HepG2 (cell line): ENCODE results near the gene PAQR7. TPM values are rescaled to one million over a fixed set of nuclear protein-coding genes. Genes with fewer than 3 reads are reported as not detected.

Experiments
- ATAC-seq: fragments of 200-7000 bp; cut with Tn5 transposase; 3 replicates; pipeline ENCODE4 v1.9.1; 2020; ENCODE audit warnings: mild to moderate bottlenecking, moderate library complexity
- BruUV-seq: library from RNA; stranded (reverse); fragments of 400-500 nt; replicated peaks from 2 replicates; lab custom pipeline; 2021; lab: Mats Ljungman, UMichigan
- CTCF ChIA-PET: fragments of 300-600 bp; formaldehyde crosslinking; extraction: SDS; loops from one replicate; lab custom pipeline; 2021; ENCODE audit warnings: low total read pairs, inconsistent platforms, low intra/inter-chr PET ratio; lab: Yijun Ruan, JAX
- POLR2A ChIA-PET: fragments of 350-600 bp; sonication (Branson Sonifier 250); formaldehyde crosslinking; loops from one replicate; lab custom pipeline; 2020; ENCODE audit warnings: antibody characterized with exemption, inconsistent platforms; lab: Yijun Ruan, JAX
- DNase-seq: peaks from one replicate; pipeline ENCODE4 v3.0.0-alpha.2; 2015; ENCODE audit warnings: low spot score
- FAIRE-seq: peaks from 3 replicates; lab custom pipeline; 2011; peaks lifted over from hg19 to GRCh38; lab: Jason Lieb, UNC
- H2AFZ ChIP-seq: one replicate; pipeline ENCODE4 v1.6.1; 2011; ENCODE audit warnings: low read length, inconsistent platforms
- H3K27ac ChIP-seq: fragments of 300-600 bp; 3 replicates; pipeline ENCODE4 v1.8.0; 2011; ENCODE audit warnings: mixed run types, mild to moderate bottlenecking, mixed read lengths, low read length, inconsistent platforms; ENCODE audit not compliant: insufficient read depth; ENCODE audit errors: extremely low read length
- H3K27me3 ChIP-seq, 2 experiments: fragments of 200-600 bp in 1 of 2; 2 replicates in 1 of 2; 3 replicates in 1 of 2; pipeline versions ENCODE4 v1.6.0 to v1.8.0; 2011; ENCODE audit warnings: low read length in 2 of 2, mild to moderate bottlenecking in 2 of 2, moderate library complexity in 2 of 2, inconsistent platforms in 1 of 2; ENCODE audit not compliant: insufficient read depth in 2 of 2, control insufficient read depth in 1 of 2
- H3K36me3 ChIP-seq, 2 experiments: fragments of 200-600 bp in 1 of 2; replicated peaks in 1 of 2; 2 replicates in 1 of 2; 3 replicates in 1 of 2; pipeline versions ENCODE4 v1.5.1 to v1.8.0; 2011; ENCODE audit warnings: low read length in 2 of 2, inconsistent platforms in 1 of 2; ENCODE audit not compliant: insufficient read depth in 2 of 2, control insufficient read depth in 1 of 2
- H3K4me1 ChIP-seq: 2 replicates; pipeline ENCODE4 v1.5.1; 2012; ENCODE audit warnings: low read length, inconsistent platforms; ENCODE audit not compliant: insufficient read depth
- H3K4me2 ChIP-seq: 2 replicates; pipeline ENCODE4 v1.6.0; 2011; ENCODE audit warnings: low read depth, low read length, inconsistent platforms
- H3K4me3 ChIP-seq, 3 experiments: fragments of 200-600 bp in 1 of 3; sonication (generic), shearing (Covaris generic) in 1 of 3; replicated peaks in 1 of 3; 2 replicates each; pipeline ENCODE4 v1.5.1; 2011 to 2016; ENCODE audit warnings: low read length in 3 of 3, inconsistent platforms in 2 of 3, low read depth in 2 of 3, mild to moderate bottlenecking in 2 of 3, control low read depth in 1 of 3, mixed read lengths in 1 of 3; ENCODE audit not compliant: insufficient read depth in 1 of 3
- H3K79me2 ChIP-seq: one replicate; pipeline ENCODE4 v1.6.1; 2011; ENCODE audit warnings: low read length, inconsistent platforms; ENCODE audit not compliant: insufficient read depth
- H3K9ac ChIP-seq: 2 replicates; pipeline ENCODE4 v1.6.0; 2011; ENCODE audit warnings: mild to moderate bottlenecking, low read depth, low read length, inconsistent platforms; ENCODE audit not compliant: insufficient read depth
- H3K9me3 ChIP-seq: 2 replicates; pipeline ENCODE4 v1.5.1; 2012; ENCODE audit warnings: mild to moderate bottlenecking, low read length
- H4K20me1 ChIP-seq: 2 replicates; pipeline ENCODE4 v1.6.0; 2011; ENCODE audit warnings: inconsistent platforms, mild to moderate bottlenecking, low read length, moderate library complexity; ENCODE audit not compliant: insufficient read depth
- ARNTL ChIP-seq: sonication (generic); formaldehyde crosslinking; IDR thresholded peaks from 2 replicates; pipeline ENCODE4 v1.4.0; 2020; ENCODE audit warnings: mild to moderate bottlenecking, missing genetic modification reagents
- ATM ChIP-seq: fragments of 450-650 bp; IDR thresholded peaks from 2 replicates; pipeline ENCODE4 v1.7.1; 2017; ENCODE audit warnings: mild to moderate bottlenecking, borderline replicate concordance
- GABPB1 ChIP-seq: IDR thresholded peaks from 2 replicates; pipeline ENCODE4 v1.6.1; 2016; ENCODE audit warnings: mild to moderate bottlenecking, missing genetic modification reagents, moderate library complexity, missing compliant biosample characterization
- GATAD2A ChIP-seq: IDR thresholded peaks from 2 replicates; pipeline ENCODE4 v1.6.1; 2016
- ISX ChIP-seq: sonication (generic); formaldehyde crosslinking; conservative IDR thresholded peaks from 2 replicates; pipeline ENCODE4 v1.5.0; 2020; ENCODE audit warnings: missing genetic modification reagents
- KLF12 ChIP-seq: sonication (generic); formaldehyde crosslinking; IDR thresholded peaks from 2 replicates; pipeline ENCODE4 v1.4.0; 2020; ENCODE audit warnings: missing genetic modification reagents, borderline replicate concordance
- KLF16 ChIP-seq, 2 experiments: sonication (generic) in 1 of 2; formaldehyde crosslinking in 1 of 2; IDR thresholded peaks; 2 replicates each; pipeline versions ENCODE4 v1.6.1 to v1.8.0; 2016 to 2023; ENCODE audit warnings: missing genetic modification reagents in 2 of 2, missing compliant biosample characterization in 1 of 2
- LCORL ChIP-seq, 2 experiments: fragments of 450-650 bp in 1 of 2; sonication (generic) in 1 of 2; formaldehyde crosslinking in 1 of 2; IDR thresholded peaks; 2 replicates each; pipeline versions ENCODE4 v1.5.0 to v1.6.1; 2017 to 2020; ENCODE audit warnings: antibody characterized with exemption in 1 of 2, missing genetic modification reagents in 1 of 2
- MAZ ChIP-seq, 2 experiments: sonication (generic) in 1 of 2; formaldehyde crosslinking in 1 of 2; IDR thresholded peaks; 2 replicates each; pipeline versions ENCODE4 v1.5.0 to v1.6.1; 2012 to 2020; ENCODE audit warnings: low read depth in 2 of 2, mild to moderate bottlenecking in 2 of 2, borderline replicate concordance in 1 of 2, improper control_type of control experiment in 1 of 2, low read length in 1 of 2, missing genetic modification reagents in 1 of 2, moderate library complexity in 1 of 2
- NR2F2 ChIP-seq: IDR thresholded peaks from 2 replicates; pipeline ENCODE4 v1.6.1; 2012; ENCODE audit warnings: low read depth, inconsistent platforms, borderline replicate concordance
- PAWR ChIP-seq: sonication (generic); formaldehyde crosslinking; IDR thresholded peaks from 2 replicates; pipeline ENCODE4 v1.4.0; 2020; ENCODE audit warnings: missing genetic modification reagents, mild to moderate bottlenecking, borderline replicate concordance
- RAD21 ChIP-seq: fragments of 450-650 bp; formaldehyde crosslinking; IDR thresholded peaks from 2 replicates; pipeline ENCODE4 v1.5.0; 2020; ENCODE audit warnings: mild to moderate bottlenecking
- RCOR2 ChIP-seq: IDR thresholded peaks from 2 replicates; pipeline ENCODE4 v1.6.1; 2016; ENCODE audit warnings: missing biosample characterization, missing genetic modification reagents
- REPIN1 ChIP-seq: sonication (generic); formaldehyde crosslinking; IDR thresholded peaks from 2 replicates; pipeline ENCODE4 v1.8.0; 2022; ENCODE audit warnings: missing genetic modification reagents, low read depth, mild to moderate bottlenecking, borderline replicate concordance
- SOX13 ChIP-seq, 3 experiments: fragments of 450-650 bp in 1 of 3; sonication (generic) in 1 of 3; formaldehyde crosslinking in 1 of 3; IDR thresholded peaks in 2 of 3; conservative IDR thresholded peaks in 1 of 3; 2 replicates each; pipeline versions ENCODE4 v1.5.0 to v1.6.1; 2016 to 2020; ENCODE audit warnings: antibody characterized with exemption in 1 of 3, mild to moderate bottlenecking in 1 of 3, missing compliant biosample characterization in 1 of 3, missing genetic modification reagents in 1 of 3, moderate library complexity in 1 of 3
- TOPORS ChIP-seq: sonication (generic); formaldehyde crosslinking; IDR thresholded peaks from 2 replicates; pipeline ENCODE4 v1.8.0; 2023; ENCODE audit warnings: mild to moderate bottlenecking, missing genetic modification reagents
- ZBTB38 ChIP-seq: sonication (generic); formaldehyde crosslinking; IDR thresholded peaks from 2 replicates; pipeline ENCODE4 v1.5.1; 2020; ENCODE audit warnings: mild to moderate bottlenecking, missing genetic modification reagents
- ZNF253 ChIP-seq: sonication (generic); formaldehyde crosslinking; IDR thresholded peaks from 2 replicates; pipeline ENCODE4 v1.8.0; 2022; ENCODE audit warnings: mild to moderate bottlenecking, missing genetic modification reagents, borderline replicate concordance
- ZNF574 ChIP-seq: sonication (generic); formaldehyde crosslinking; IDR thresholded peaks from 2 replicates; pipeline ENCODE4 v1.4.0; 2020; ENCODE audit warnings: missing genetic modification reagents
- ZNF768 ChIP-seq: sonication (generic); formaldehyde crosslinking; IDR thresholded peaks from 2 replicates; pipeline ENCODE4 v1.4.0; 2020; ENCODE audit warnings: missing genetic modification reagents
- ZNF788 ChIP-seq: sonication (generic); formaldehyde crosslinking; IDR thresholded peaks from 2 replicates; pipeline ENCODE4 v1.5.0; 2020; ENCODE audit warnings: mild to moderate bottlenecking, missing genetic modification reagents, borderline replicate concordance
- WGBS: methylation state at CpG from one replicate; pipeline ENCODE4 v1.1.6; 2017; ENCODE audit warnings: low lambda C conversion rate; 5-methylcytosine and 5-hydroxymethylcytosine counted together
- in situ Hi-C: cut with HindIII; loops from 2 replicates; pipeline ENCODE4 v1.10.0; 2017; ENCODE audit warnings: low pct_unique_long_range_greater_than_20kb; ENCODE audit not compliant: extremely low pct_ligation_motif_present
- intact Hi-C: fragments of 100-400 bp; cut with micrococcal nuclease; formaldehyde crosslinking; loops from one replicate; pipeline ENCODE4 v1.10.0; 2022; ENCODE audit not compliant: unreplicated experiment
- polyA plus RNA-seq, 8 experiments: library from polyadenylated mRNA; depleted of rRNA in 3 of 8; stranded (reverse) in 7 of 8; unstranded in 1 of 8; fragments of >200 nt; fragmentation: Illumina TruSeq in 4 of 8; extraction: Trizol in 4 of 8; gene quantifications; 2 replicates each; pipeline versions ENCODE4 v1.2.1 to v1.2.3, GENCODE V29; 2011 to 2016; ENCODE audit warnings: low read depth in 4 of 8, missing spikeins in 1 of 8, mixed read lengths in 1 of 8; ENCODE audit not compliant: insufficient read depth in 1 of 8
- total RNA-seq, 5 experiments: library from RNA; depleted of rRNA; stranded (reverse); fragments of >200 nt; fragmentation: Illumina TruSeq; extraction: Trizol; gene quantifications; 2 replicates each; pipeline ENCODE4 v1.2.3, GENCODE V29; 2016; ENCODE audit warnings: low read depth in 1 of 5

PAQR7 gene
- total and polyA plus RNA-seq, 2 of the 13 experiments (the other 11 are each of a cell fraction or from before 2014, with no cell fraction given) = 13.2 to 16.6 TPM

- Histone ChIP-seq H2AFZ (no peak overlapping the region), H3K4me2 (no peak overlapping the region), H4K20me1 (no peaks in the 10 kb centered on the region), H3K4me1 (peaks cover 28% of the 10 kb centered on the region), H3K27me3 (no peaks in the 10 kb centered on the region), H3K79me2 (peaks cover 3% of the 10 kb centered on the region), H3K27ac (no peak overlapping the region), H3K36me3 (peaks cover 0 to 24% of the 10 kb centered on the region in 2 experiments), H3K9ac (no peak overlapping the region), H3K4me3 (no peak overlapping the region), H3K9me3 (no peaks in the 10 kb centered on the region)
- in situ Hi-C loops (loop anchor here (5.0 to 10.0 kb wide), 2 partner anchors 102 to 269 kb away; partner anchors contain the start of genes C1orf232, PAFAH2 and ZNF593), intact Hi-C loops (loop anchor here (1.0 kb wide), 3 partner anchors 10 to 103 kb away; partner anchors contain the start of gene PAFAH2)
- DNase-seq (peak; percentile 75), FAIRE-seq (peak; percentile 93), ATAC-seq (peak; percentile 92)
- POLR2A ChIA-PET = interaction anchor here (0.5 to 2.1 kb wide), 6 partner anchors 9 to 102 kb away, joined by 3 to 25 read pairs (median 4); partner anchors contain the start of genes PAFAH2 and PAQR7
- CTCF ChIA-PET = interaction anchor here (0.7 to 2.2 kb wide), 6 partner anchors 36 to 141 kb away, joined by 3 to 40 read pairs (median 4); partner anchors contain the start of genes AUNIP and PAFAH2
- no TSS peak for BruUV-seq
- WGBS = 31% methylated on average over 6 of the region's 12 CpGs
- TF ChIP-seq LCORL (IDR thresholded peaks at IDR 0.05) (no peak), LCORL (CRISPR knock-in tag; IDR thresholded peaks at IDR 0.05) (peak; percentile 69; the same call in 1 of the 2 replicates), GATAD2A (CRISPR knock-in tag) (peak; percentile 43; the same call in 1 of the 2 replicates), PAWR (CRISPR knock-in tag) (no peak), ZNF768 (peak; percentile 44; the same call in 1 of the 2 replicates), TOPORS (CRISPR knock-in tag) (0 out of 2 replicates have a peak, but pooled peaks have one; percentile 51), NR2F2 (0 out of 2 replicates have a peak, but pooled peaks have one; percentile 21), ZNF253 (no peak), KLF16 (CRISPR knock-in tag; IDR thresholded peaks at IDR 0.05) (peak in 1 of 2 experiments; percentile 33; a peak in 1 of 4 replicates), ISX (no peak), REPIN1 (CRISPR knock-in tag) (peak; percentile 73; the same call in 1 of the 2 replicates), SOX13 (IDR thresholded peaks at IDR 0.05) (no peak), SOX13 (CRISPR knock-in tag; conservative IDR thresholded peaks at IDR 0.05 in 1 of 2, IDR thresholded peaks at IDR 0.05 in 1 of 2) (no peak), KLF12 (CRISPR knock-in tag) (peak; percentile 79; the same call in 1 of the 2 replicates), ZNF788 (CRISPR knock-in tag) (peak; percentile 56; the same call in 1 of the 2 replicates), ZBTB38 (peak; percentile 23; the same call in 1 of the 2 replicates), RCOR2 (no peak), ARNTL (no peak), GABPB1 (CRISPR knock-in tag) (peak; percentile 48; the same call in 1 of the 2 replicates), ATM (no peak), ZNF574 (CRISPR knock-in tag) (peak; percentile 63; the same call in 1 of the 2 replicates), RAD21 (CRISPR knock-in tag) (peak; percentile 98), MAZ (IDR thresholded peaks at IDR 0.05; ENCODE audit: borderline replicate concordance, low read depth, low read length) (peak; percentile 23; the same call in 1 of the 2 replicates), MAZ (CRISPR knock-in tag; IDR thresholded peaks at IDR 0.05; ENCODE audit: low read depth) (no peak)
These were observed 20.0 kb upstream of the PAQR7 start for GRCh38 chr1:25895365-25895990.
